OCI-LY1 (cell line): ENCODE data around the gene MVB12A.

Source experiments
- H2AFZ ChIP-seq: fragments of 200-600 bp; sonication (generic), shearing (Covaris generic); 2 replicates; pipeline ENCODE4 v1.6.0; 2014; ENCODE audit warnings: antibody characterized with exemption, mild to moderate bottlenecking, low read length
- H3F3A ChIP-seq: fragments of 200-600 bp; sonication (generic), shearing (Covaris generic); 2 replicates; pipeline ENCODE4 v1.6.0; 2014; ENCODE audit warnings: mild to moderate bottlenecking, antibody characterized with exemption, low read length, moderate library complexity; ENCODE audit not compliant: insufficient read depth
- H3K27ac ChIP-seq: fragments of 200-600 bp; sonication (generic); 2 replicates; pipeline ENCODE4 v1.5.1; 2014; ENCODE audit warnings: low read length, mixed run types, mild to moderate bottlenecking, low read depth; ENCODE audit not compliant: poor library complexity, severe bottlenecking
- H3K27me3 ChIP-seq: fragments of 200-600 bp; sonication (generic); 2 replicates; pipeline ENCODE4 v1.6.0; 2014; ENCODE audit warnings: antibody characterized with exemption, mild to moderate bottlenecking, low read length, moderate library complexity; ENCODE audit not compliant: insufficient read depth
- H3K36me3 ChIP-seq: fragments of 200-600 bp; sonication (generic); 2 replicates; pipeline ENCODE4 v1.6.1; 2014; ENCODE audit warnings: mild to moderate bottlenecking, antibody characterized with exemption, low read length, moderate library complexity, mixed read lengths; ENCODE audit not compliant: insufficient read depth
- H3K4me1 ChIP-seq: fragments of 200-600 bp; sonication (generic); 2 replicates; pipeline ENCODE4 v1.5.1; 2014; ENCODE audit warnings: mild to moderate bottlenecking, low read length, moderate library complexity; ENCODE audit not compliant: insufficient read depth, severe bottlenecking
- H3K4me2 ChIP-seq: fragments of 200-600 bp; sonication (generic), shearing (Covaris generic); 2 replicates; pipeline ENCODE4 v1.6.1; 2014; ENCODE audit warnings: low read length
- H3K4me3 ChIP-seq: fragments of 200-600 bp; sonication (generic); 2 replicates; pipeline ENCODE4 v1.5.1; 2014; ENCODE audit warnings: low read length, low read depth, mild to moderate bottlenecking, mixed read lengths; ENCODE audit not compliant: poor library complexity, severe bottlenecking
- H3K79me2 ChIP-seq: fragments of 200-600 bp; shearing (Covaris generic); 2 replicates; pipeline ENCODE4 v1.6.1; 2016; ENCODE audit warnings: mixed run types, low read length, mixed read lengths; ENCODE audit not compliant: insufficient read depth
- H3K9ac ChIP-seq: fragments of 200-600 bp; sonication (generic), shearing (Covaris generic); 2 replicates; pipeline ENCODE4 v1.6.1; 2014; ENCODE audit warnings: mild to moderate bottlenecking, low read length, mixed read lengths
- H3K9me2 ChIP-seq: fragments of 200-600 bp; sonication (generic), shearing (Covaris generic); 2 replicates; pipeline ENCODE4 v1.6.1; 2014; ENCODE audit warnings: low read depth, mild to moderate bottlenecking, low read length, mixed read lengths
- H3K9me3 ChIP-seq: fragments of 200-600 bp; shearing (Covaris generic); 2 replicates; pipeline ENCODE4 v1.6.1; 2014; ENCODE audit warnings: low read length, mixed read lengths
- H4K20me1 ChIP-seq: fragments of 200-600 bp; sonication (generic), shearing (Covaris generic); 2 replicates; pipeline ENCODE4 v1.6.0; 2016; ENCODE audit warnings: mild to moderate bottlenecking, low read length; ENCODE audit not compliant: insufficient read depth
- CTCF ChIP-seq: fragments of 200-600 bp; sonication (generic), shearing (Covaris generic); IDR thresholded peaks from 2 replicates; pipeline ENCODE4 v1.5.1; 2017; ENCODE audit warnings: mild to moderate bottlenecking, antibody characterized with exemption, low read length, moderate library complexity, mixed read lengths
- EZH2 ChIP-seq: fragments of 200-600 bp; sonication (generic), shearing (Covaris generic); IDR thresholded peaks from 2 replicates; pipeline ENCODE4 v1.8.0; 2017; ENCODE audit warnings: borderline replicate concordance, mixed run types, mild to moderate bottlenecking, antibody characterized with exemption, low read length, moderate library complexity, mixed read lengths

Gene MVB12A

GRCh38 chr19:17402982-17403855 lies 16.6 kb upstream of the MVB12A start:
- peak overlapping the region; percentile 94; the same call in 1 of the 2 replicates for H3K4me2 ChIP-seq
- no peak overlapping the region for H3K9ac ChIP-seq
- no peaks in the 10 kb centered on the region for H3K27me3 ChIP-seq
- no peak overlapping the region for H3K27ac ChIP-seq
- H3K4me1 ChIP-seq, result peaks cover 34% of the 10 kb centered on the region
- H3K79me2 ChIP-seq, result peaks cover 11% of the 10 kb centered on the region
- peaks cover 28% of the 10 kb centered on the region for H3K36me3 ChIP-seq
- no peaks in the 10 kb centered on the region for H4K20me1 ChIP-seq
- H3K4me3 ChIP-seq, result no peak overlapping the region
- no peak overlapping the region for H2AFZ ChIP-seq
- H3F3A ChIP-seq, result no peaks in the 10 kb centered on the region
- TF ChIP-seq EZH2 (no peak), CTCF (no peak)
- no peaks in the 10 kb centered on the region for H3K9me2 ChIP-seq
- H3K9me3 ChIP-seq, result no peaks in the 10 kb centered on the region

- Histone ChIP-seq H3K9me3 (no peaks in the 10 kb centered on the region), H3K4me1 (peaks cover 34% of the 10 kb centered on the region), H2AFZ (no peak overlapping the region), H3K36me3 (peaks cover 28% of the 10 kb centered on the region), H3K4me2 (peak overlapping the region; percentile 94), H3K27me3 (no peaks in the 10 kb centered on the region), H3K79me2 (peaks cover 11% of the 10 kb centered on the region), H3K9ac (peak overlapping the region; percentile 70), H3K9me2 (no peaks in the 10 kb centered on the region), H3K4me3 (peak overlapping the region; percentile 69), H3K27ac (peak overlapping the region; percentile 85), H4K20me1 (no peaks in the 10 kb centered on the region), H3F3A (no peaks in the 10 kb centered on the region)
- no peak for TF ChIP-seq EZH2
- TF ChIP-seq CTCF, result no peak
These were observed 15.8 kb upstream of the MVB12A start for GRCh38 chr19:17404015-17404414.

GRCh38 chr19:17404621-17405249 lies 15.1 kb upstream of the MVB12A start:
- Histone ChIP-seq H3K36me3 (peaks cover 26% of the 10 kb centered on the region), H3K27me3 (no peaks in the 10 kb centered on the region), H3K9me2 (no peaks in the 10 kb centered on the region), H3K27ac (peak overlapping the region; percentile 85), H3K9me3 (no peaks in the 10 kb centered on the region), H3K9ac (peak overlapping the region; percentile 70), H3K4me1 (peaks cover 34% of the 10 kb centered on the region), H2AFZ (no peak overlapping the region), H4K20me1 (no peaks in the 10 kb centered on the region), H3K79me2 (peaks cover 11% of the 10 kb centered on the region), H3K4me2 (peak overlapping the region; percentile 94), H3F3A (no peaks in the 10 kb centered on the region), H3K4me3 (peak overlapping the region; percentile 69)
- TF ChIP-seq EZH2 (no peak), CTCF (no peak)
